Stimulated activated CD4-positive, alpha-beta T cell treated with anti-CD3 and anti-CD28 coated beads, Interleukin-4, amount 100 ng/mL, for 4 hours (primary cell): ENCODE measurements around the gene DEUP1.

ENCODE experiments used
- DNase-seq, 2 experiments: peaks; one replicate each; pipeline ENCODE4 v3.0.0-alpha.2; 2020

The DEUP1 gene

DNA sequence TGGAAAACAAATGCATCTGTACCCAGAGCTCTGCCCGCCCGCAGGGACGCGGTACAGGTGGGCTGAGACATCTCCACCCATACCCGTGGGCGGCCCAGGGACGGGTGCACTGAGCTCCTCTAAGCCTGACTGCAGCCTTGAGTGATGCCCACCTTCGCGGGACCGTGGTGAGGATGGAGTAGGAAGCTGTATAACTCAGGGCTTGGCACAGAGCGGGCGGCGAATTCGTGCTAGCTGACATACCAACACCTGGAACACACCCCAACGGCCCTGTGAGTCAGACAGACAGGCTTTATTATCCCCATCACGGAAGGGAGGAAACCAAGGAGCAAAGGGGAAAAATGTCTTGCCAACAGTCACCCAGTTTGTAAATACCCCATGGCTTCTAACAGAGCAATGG, 150.7 kb downstream of the DEUP1 start:
- no peak for DNase-seq

- DNase-seq, result no peak
These were observed 151.2 kb downstream of the DEUP1 start for GRCh38 chr11:93481696-93482095.

DNA sequence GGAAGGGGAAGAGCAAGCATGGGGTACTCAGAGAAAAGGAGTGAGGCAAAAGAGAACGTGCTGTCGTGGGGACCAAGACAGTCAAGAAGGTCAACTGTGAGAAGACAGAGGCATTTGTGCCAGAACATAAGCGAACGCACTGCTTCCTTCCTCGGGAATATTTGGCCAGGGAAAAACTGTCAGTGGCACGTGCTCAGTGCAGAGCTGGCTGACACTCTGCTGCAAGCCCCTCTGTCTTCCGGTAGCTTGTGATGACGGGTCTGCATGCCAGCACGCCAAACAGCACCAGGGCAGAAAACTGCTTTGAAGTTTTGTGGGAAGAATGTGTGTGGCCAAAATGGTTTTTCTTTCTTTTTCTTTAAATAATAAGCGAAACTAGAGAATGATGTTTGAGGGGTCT, 152.0 kb downstream of the DEUP1 start:
- no peak for DNase-seq

- no peak for DNase-seq
These were observed 154.2 kb downstream of the DEUP1 start for GRCh38 chr11:93484716-93485115.

DNA sequence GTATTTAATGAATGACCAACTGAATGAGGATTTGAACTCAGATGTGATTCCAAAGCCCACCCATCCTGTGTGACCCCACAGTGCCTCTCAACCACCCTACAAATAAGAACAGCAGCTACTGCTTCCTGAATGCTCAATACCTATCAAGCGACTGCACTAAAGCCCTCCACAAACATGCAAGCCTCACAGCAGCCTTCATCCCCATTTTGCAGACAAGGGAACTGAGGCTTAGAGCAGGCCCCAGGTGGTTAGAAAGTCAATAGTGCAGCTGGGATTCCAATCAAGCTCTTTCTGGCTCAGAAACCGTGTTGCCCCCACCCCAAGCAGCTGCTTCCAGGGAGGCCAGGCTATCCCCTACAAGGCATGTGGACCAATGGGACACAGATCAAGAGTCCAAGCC, 155.4 kb downstream of the DEUP1 start:
- no peak for DNase-seq

DNA sequence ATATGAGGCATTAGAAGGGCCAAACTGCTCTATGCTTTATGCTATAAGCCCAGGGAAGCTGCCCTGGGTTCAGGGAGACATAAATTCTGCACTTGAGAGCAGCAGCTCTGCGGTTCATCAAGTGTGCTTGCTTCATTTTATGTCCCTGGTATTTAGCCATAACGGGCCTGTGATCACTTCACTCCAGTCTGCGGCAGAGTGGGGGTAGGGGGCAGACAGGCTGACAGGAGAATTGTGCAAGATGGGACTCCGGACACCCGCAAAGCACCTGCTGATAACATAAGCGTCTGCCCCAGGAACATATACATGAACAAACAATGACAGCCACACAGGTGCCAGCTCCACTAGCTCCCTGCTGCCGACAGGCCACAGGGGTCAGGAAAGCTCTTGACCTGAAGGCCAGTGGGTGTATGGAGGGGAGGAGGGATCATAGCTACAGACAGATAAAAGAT, 156.5 kb downstream of the DEUP1 start:
- DNase-seq, result no peak
